NCI-H2227 treated with DMSO at 0.1 percent for 48 hours (cell line): ENCODE measurements around the gene TXNDC17.
"Not testable (repeated sequence)": the region's sequence is repeated elsewhere in the genome, so short reads cannot be mapped to it uniquely, and the experiment has no call there.

Source experiments
- DNase-seq: peaks from one replicate; lab custom pipeline; 2025; lab: John Stamatoyannopoulos, UW

The TXNDC17 gene

GRCh38 chr17:6660805-6661463, 20.1 kb downstream of the TXNDC17 start:
- no peak for DNase-seq

GRCh38 chr17:6661464-6661848, 20.6 kb downstream of the TXNDC17 start:
- no peak for DNase-seq

GRCh38 chr17:6663200-6663599, 22.3 kb downstream of the TXNDC17 start:
- DNase-seq, result not testable (repeated sequence)

GRCh38 chr17:6666077-6666521, 25.2 kb downstream of the TXNDC17 start:
- peak; percentile 53 for DNase-seq

GRCh38 chr17:6666557-6666956, 25.7 kb downstream of the TXNDC17 start:
- DNase-seq, result no peak

- no peak for DNase-seq
These were observed 26.7 kb downstream of the TXNDC17 start for GRCh38 chr17:6667516-6667915.

- DNase-seq, result no peak
These were observed 27.4 kb downstream of the TXNDC17 start for GRCh38 chr17:6668219-6668618.

- DNase-seq, result no peak
These were observed 28.0 kb downstream of the TXNDC17 start for GRCh38 chr17:6668727-6669425.

- DNase-seq, result no peak
These were observed 28.8 kb downstream of the TXNDC17 start for GRCh38 chr17:6669479-6670212.

GRCh38 chr17:6670571-6670970, 29.7 kb downstream of the TXNDC17 start:
- DNase-seq, result no peak

- DNase-seq, result no peak
These were observed 30.1 kb downstream of the TXNDC17 start for GRCh38 chr17:6670999-6671398.

GRCh38 chr17:6671431-6671830, 30.6 kb downstream of the TXNDC17 start:
- no peak for DNase-seq

GRCh38 chr17:6674586-6674985, 33.7 kb downstream of the TXNDC17 start:
- no peak for DNase-seq

GRCh38 chr17:6675201-6675825, 34.5 kb downstream of the TXNDC17 start:
- no peak for DNase-seq

GRCh38 chr17:6676802-6677157, 35.9 kb downstream of the TXNDC17 start:
- no peak for DNase-seq

- DNase-seq, result no peak
These were observed 36.4 kb downstream of the TXNDC17 start for GRCh38 chr17:6677158-6677831.

- no peak for DNase-seq
These were observed 37.1 kb downstream of the TXNDC17 start for GRCh38 chr17:6677946-6678345.

GRCh38 chr17:6679241-6679640, 38.4 kb downstream of the TXNDC17 start:
- DNase-seq, result no peak

- no peak for DNase-seq
These were observed 40.3 kb downstream of the TXNDC17 start for GRCh38 chr17:6681176-6681575.

GRCh38 chr17:6681671-6682070, 40.8 kb downstream of the TXNDC17 start:
- no peak for DNase-seq

- no peak for DNase-seq
These were observed 41.5 kb downstream of the TXNDC17 start for GRCh38 chr17:6682339-6682738.

GRCh38 chr17:6683081-6683684, 42.3 kb downstream of the TXNDC17 start:
- no peak for DNase-seq
